ENCODE results near the gene TUBB4B. TPM values are rescaled to one million over a fixed set of nuclear protein-coding genes. Genes with fewer than 3 reads are reported as not detected.

Gene TUBB4B
- total RNA-seq, 1 donor from 2014 or later = 329 TPM

GRCh38 chr9:137263506-137263905 is 22.4 kb downstream of the TUBB4B start:
- no peaks in the 10 kb centered on the region for H3K9me3 Mint-ChIP-seq
- H3K4me1 Mint-ChIP-seq = peaks cover 7% of the 10 kb centered on the region
- peak overlapping the region; percentile 6 for H3K27ac Mint-ChIP-seq (ENCODE audit: unreplicated experiment)
- no peak for DNase-seq (ENCODE audit: low read depth, low spot score)
- H3K36me3 Mint-ChIP-seq (ENCODE audit: low read depth) = peaks cover 7% of the 10 kb centered on the region
- no peaks in the 10 kb centered on the region for H3K27me3 Mint-ChIP-seq (ENCODE audit: low read depth)
- TF ChIP-seq, protein P1, sequence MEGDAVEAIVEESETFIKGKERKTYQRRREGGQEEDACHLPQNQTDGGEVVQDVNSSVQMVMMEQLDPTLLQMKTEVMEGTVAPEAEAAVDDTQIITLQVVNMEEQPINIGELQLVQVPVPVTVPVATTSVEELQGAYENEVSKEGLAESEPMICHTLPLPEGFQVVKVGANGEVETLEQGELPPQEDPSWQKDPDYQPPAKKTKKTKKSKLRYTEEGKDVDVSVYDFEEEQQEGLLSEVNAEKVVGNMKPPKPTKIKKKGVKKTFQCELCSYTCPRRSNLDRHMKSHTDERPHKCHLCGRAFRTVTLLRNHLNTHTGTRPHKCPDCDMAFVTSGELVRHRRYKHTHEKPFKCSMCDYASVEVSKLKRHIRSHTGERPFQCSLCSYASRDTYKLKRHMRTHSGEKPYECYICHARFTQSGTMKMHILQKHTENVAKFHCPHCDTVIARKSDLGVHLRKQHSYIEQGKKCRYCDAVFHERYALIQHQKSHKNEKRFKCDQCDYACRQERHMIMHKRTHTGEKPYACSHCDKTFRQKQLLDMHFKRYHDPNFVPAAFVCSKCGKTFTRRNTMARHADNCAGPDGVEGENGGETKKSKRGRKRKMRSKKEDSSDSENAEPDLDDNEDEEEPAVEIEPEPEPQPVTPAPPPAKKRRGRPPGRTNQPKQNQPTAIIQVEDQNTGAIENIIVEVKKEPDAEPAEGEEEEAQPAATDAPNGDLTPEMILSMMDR (conservative IDR thresholded peaks at IDR 0.05) = no peak
- H3K4me3 Mint-ChIP-seq = peak overlapping the region; percentile 12

DNA sequence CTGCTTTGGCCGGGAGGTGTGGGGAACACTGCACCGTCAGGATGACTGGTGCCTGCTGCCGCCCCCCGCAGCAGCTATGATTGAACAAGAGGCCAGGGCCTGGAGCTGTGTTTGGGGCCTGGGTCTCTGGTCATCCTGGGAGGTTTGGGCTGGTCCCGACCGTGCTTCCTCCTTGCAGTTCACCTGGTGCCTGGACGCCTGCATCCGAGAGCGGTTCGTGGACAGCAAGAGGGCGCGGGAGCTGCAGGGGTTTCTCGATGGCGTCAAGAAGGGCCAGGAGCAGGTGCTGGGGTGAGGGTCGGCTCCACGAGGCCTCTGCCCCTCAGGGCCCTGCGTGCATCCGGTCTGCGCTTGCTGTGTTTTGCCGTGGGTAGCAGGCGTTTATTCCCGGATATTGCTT is 23.0 kb downstream of the TUBB4B start:
- Mint-ChIP-seq H3K9me3 (no peaks in the 10 kb centered on the region), H3K27ac (ENCODE audit: unreplicated experiment) (no peak overlapping the region), H3K4me3 (no peak overlapping the region), H3K36me3 (ENCODE audit: low read depth) (peaks cover 10% of the 10 kb centered on the region), H3K27me3 (ENCODE audit: low read depth) (no peaks in the 10 kb centered on the region), H3K4me1 (peaks cover 10% of the 10 kb centered on the region)
- TF ChIP-seq, protein P1 (conservative IDR thresholded peaks at IDR 0.05) = no peak
- no peak for DNase-seq (ENCODE audit: low read depth, low spot score)

DNA sequence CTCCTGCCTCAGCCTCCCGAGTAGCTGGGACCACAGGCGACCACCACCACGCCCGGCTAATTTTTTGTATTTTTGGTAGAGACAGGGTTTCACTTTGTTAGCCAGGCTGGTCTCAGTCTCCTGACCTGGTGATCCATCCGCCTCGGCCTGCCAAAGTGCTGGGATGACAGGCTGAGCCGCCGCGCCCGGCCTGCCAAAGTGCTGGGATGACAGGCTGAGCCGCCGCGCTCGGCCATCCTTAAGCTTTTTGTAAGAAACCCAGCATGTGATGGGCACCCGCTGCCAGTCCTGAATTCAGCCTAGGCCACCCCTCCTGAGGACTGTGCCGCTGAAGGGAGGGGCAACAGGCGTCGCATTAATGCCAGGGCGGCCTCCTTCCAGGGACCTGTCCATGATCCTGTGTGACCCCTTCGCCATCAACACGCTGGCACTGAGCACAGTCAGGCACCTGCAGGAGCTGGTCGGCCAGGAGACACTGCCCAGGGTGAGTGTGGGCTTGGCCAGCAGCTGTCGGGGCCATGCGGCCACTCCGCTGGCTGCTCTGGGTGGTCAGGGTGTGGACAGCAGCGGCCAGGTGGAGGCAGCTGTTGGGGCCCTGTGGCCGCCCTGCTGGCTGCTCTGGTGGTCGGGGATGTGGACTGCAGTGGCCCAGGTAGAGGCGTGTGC is 24.5 kb downstream of the TUBB4B start:
- Mint-ChIP-seq H3K27me3 (ENCODE audit: low read depth) (no peaks in the 10 kb centered on the region), H3K36me3 (ENCODE audit: low read depth) (peaks cover 12% of the 10 kb centered on the region), H3K9me3 (no peaks in the 10 kb centered on the region), H3K4me3 (no peak overlapping the region), H3K4me1 (peaks cover 10% of the 10 kb centered on the region), H3K27ac (ENCODE audit: unreplicated experiment) (no peak overlapping the region)
- TF ChIP-seq, protein P1 (conservative IDR thresholded peaks at IDR 0.05) = no peak
- no peak for DNase-seq (ENCODE audit: low read depth, low spot score)

DNA sequence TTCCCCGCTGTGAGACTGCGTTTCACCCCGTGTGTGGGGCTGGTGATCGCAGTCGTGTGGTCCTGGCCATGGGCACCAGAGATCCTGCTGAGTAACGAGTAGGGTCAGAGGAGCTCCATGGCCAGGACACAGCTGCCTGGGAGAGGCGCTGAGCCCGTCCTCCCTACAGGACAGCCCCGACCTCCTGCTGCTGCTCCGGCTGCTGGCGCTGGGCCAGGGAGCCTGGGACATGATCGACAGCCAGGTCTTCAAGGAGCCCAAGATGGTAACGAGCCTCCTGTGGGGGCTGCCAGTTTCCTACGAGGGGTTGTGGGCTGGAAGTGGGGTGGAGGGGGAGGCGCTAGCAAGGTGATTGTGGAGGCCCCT is 25.1 kb downstream of the TUBB4B start:
- Mint-ChIP-seq H3K27ac (ENCODE audit: unreplicated experiment) (no peak overlapping the region), H3K4me1 (peaks cover 10% of the 10 kb centered on the region), H3K9me3 (no peaks in the 10 kb centered on the region), H3K4me3 (no peak overlapping the region), H3K27me3 (ENCODE audit: low read depth) (no peaks in the 10 kb centered on the region), H3K36me3 (ENCODE audit: low read depth) (peaks cover 12% of the 10 kb centered on the region)
- DNase-seq (ENCODE audit: low read depth, low spot score) = no peak
- TF ChIP-seq, protein P1 (conservative IDR thresholded peaks at IDR 0.05) = no peak

DNA sequence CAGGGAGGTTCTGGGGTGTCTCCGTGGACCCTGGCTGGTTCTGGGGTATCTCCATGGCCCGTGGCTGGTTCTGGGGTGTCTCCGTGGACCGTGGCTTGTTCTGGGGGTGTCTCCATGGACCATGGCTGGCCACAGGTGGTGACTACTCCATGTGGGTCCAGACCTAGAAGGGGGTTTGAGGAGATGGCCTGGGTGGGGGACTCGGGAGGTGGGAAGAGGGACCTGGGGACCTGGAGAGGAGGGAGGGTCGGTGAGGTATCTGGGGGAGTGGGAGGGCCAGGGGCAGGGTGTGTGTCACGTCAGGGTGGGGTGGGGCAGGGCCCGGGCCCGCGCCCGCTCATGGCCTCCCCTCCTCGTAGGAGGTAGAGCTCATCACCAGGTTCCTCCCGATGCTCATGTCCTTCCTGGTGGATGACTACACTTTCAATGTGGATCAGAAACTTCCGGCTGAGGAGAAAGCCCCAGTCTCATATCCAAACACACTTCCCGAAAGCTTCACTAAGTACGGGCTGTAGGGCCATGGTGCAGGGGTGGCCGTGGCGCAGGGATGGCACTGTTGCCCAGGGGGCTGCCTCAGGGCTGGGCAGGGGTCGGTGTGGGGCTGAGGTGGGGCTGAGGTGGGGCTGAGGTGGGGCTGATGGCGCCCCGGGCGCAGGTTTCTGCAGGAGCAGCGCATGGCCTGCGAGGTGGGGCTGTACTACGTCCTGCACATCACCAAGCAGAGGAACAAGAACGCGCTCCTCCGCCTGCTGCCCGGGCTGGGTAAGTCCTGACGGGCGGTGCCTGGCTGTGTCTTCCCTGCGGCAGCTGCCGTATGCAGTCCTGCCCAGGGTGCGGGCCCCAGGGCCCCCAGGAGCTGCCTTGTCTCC is 25.7 kb downstream of the TUBB4B start:
- no peak overlapping the region for H3K4me3 Mint-ChIP-seq
- no peaks in the 10 kb centered on the region for H3K9me3 Mint-ChIP-seq
- H3K27me3 Mint-ChIP-seq (ENCODE audit: low read depth) = no peaks in the 10 kb centered on the region
- H3K4me1 Mint-ChIP-seq = peaks cover 7% of the 10 kb centered on the region
- H3K36me3 Mint-ChIP-seq (ENCODE audit: low read depth) = peaks cover 7% of the 10 kb centered on the region
- H3K27ac Mint-ChIP-seq (ENCODE audit: unreplicated experiment) = no peak overlapping the region
- DNase-seq (ENCODE audit: low read depth, low spot score) = no peak
- TF ChIP-seq, protein P1 (conservative IDR thresholded peaks at IDR 0.05) = no peak
